Measurements from ENCODE around the gene ADAM33.

ADAM33 gene

DNA sequence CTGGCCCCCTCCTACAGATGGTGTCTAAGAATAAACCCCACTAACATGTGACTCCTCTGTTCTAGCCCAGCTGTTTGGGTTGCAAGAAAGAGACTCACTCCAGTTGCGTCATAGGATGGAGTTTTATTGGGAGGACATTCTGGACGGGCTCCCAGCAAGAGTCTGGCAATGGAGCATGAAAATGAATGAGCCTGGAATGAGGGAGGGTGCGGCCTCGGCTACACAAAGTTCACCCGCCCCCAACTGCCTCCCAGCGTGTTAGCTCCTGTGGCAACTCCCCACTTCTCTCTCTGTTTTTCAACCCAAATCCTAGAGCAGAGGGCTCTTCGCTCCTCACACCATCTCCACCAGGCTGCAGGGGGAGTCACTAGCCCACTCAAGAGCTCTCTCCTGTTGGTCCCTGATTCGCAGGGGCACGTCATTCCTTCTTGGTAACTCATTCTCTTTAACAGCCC, 5.1 kb upstream of the ADAM33 start:
- DNase-seq: no peak

DNA sequence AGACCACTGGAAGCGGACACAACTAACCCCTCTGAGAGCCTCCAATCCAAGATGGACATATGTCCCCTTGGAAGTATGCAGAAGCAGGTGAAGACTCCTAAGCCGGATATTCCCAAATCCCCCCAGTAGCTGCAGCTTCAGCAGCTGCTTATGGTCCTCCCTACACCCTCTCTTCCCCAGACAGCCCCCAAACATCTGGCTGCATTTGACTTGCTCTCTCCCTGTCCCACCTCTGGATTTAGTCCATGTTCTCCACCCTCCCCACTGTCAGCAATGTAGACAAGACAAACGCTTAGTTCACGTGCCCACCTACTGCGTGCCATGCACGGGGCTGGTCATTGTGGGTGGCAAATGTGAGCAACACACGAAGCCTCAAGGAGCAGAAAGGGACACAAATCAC, 4.6 kb upstream of the ADAM33 start:
- no peak for DNase-seq

DNA sequence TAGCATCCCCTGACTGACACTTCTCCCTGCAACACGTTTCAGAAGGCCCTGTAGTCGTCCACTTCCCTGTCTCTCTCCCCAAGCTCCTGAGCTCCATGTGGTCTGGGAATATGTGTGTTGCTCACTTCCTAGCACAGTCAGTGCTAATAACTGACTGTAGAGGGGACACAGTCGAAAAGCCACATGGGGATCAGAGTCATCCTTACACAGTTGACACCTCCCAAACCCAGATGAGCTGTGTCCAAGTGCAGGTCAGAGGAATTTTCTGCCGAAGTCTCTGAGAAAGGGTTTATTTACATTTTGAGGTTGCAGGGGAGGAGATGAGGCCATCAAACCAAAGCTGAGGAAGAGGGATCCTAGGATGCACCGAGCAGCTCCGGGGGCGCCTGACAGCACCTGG, 3.5 kb upstream of the ADAM33 start:
- DNase-seq: no peak

DNA sequence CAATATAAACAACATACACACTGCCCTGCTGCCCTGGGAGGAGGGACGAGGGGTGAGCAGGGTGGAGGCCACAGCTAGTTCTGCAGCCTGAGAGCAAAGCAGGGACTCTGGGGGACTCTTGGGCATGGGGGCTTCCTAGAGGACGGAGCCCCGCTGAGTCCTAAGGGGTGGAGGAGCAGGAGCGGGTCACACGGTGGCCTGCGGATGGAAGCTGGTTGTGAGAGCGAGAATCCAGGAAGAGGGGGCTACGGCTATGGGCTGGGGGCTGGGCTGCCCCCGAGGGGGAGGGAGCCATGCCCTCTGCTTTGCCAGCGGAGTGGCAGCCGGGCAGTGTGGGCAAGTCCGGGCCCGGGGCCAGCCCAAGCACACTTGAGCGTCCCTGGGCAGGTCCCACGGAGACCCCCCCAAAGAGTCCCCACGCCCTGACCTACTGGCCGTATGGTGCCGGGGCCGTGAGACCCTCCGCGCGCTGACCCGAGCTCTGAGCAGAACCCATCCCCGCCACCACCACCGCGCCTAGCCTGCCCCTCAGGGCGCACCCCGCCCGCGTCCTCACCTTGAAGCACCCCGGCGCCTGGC, 369 bp downstream of the ADAM33 start:
- no peak for DNase-seq

DNA sequence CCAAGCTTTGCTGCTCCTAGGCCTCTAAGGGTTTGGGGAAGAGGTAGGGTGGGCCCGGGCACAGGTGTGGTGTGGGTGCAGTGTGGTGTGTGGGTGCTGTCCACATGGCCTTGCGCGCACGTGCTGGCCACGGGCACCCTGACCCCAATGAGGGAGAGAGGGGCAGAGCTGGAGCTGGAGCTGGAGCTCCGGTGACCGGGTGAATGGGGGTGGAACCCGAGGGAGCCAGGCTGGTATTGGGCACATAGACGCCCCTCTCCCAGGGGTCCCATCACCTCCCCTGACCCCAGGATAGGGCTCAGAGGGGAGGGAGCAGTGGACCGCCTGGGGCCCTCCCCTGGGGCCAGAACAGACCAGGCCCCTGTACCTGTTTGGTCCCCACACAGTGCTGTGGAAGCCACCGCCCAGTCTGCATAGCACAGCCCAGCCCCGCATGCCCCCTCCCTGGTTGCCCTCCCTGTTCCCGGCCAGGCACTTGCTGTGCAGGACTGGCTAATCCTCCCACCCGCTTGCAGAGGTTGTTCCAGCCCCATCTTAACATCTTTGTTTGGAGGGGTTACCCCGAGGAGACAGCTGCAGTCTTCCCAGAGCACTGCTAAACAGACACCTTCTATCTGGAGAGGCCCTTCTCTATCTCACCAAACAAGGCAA, 984 bp downstream of the ADAM33 start:
- no peak for DNase-seq

DNA sequence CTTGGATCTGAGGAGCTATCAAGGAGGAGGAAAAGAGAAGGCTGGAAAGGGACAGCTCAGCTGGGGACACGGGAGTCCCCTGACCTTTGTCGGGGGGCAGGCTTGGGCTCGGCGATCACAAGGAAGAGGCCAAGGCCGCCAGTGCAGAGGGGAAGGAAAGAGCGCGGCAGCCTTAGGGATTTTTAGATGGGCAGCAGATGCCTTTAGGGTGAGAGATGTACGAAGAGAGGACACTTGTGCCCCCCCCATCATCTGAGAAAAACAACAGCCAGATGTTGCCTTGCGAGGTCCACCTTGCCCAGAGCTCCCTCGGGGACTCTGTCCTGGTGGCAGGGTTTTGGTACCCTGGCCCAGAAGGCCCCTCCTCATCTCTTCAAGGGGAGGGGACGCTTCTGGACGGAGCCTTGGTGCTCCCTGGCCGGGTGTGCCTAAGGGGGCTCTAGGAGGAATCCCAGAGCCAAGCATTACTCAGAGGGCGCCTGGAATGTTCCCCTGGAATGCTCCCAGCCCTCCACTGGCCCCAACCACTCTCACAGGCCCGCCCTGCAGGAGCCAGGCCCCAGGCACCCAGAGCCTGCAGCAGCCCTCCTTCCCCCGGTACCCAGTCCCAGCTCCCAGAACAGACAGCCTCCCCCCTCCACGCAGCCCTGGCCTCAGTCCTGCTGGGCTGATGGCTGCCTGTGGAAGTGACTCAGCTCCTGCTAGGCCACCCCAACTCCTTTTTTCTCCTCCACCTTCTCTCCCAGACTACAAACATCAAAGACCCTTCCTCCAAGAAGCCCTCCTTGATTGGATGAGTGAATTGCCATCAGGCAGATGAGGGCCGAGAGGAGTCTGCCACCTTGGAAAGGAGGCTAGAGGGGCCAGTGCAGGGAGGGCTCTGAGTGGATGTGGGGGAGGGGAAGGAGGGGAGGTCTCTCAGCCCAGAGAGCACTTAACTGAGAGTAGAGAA, 1.8 kb downstream of the ADAM33 start:
- peak; percentile 94 for DNase-seq

DNA sequence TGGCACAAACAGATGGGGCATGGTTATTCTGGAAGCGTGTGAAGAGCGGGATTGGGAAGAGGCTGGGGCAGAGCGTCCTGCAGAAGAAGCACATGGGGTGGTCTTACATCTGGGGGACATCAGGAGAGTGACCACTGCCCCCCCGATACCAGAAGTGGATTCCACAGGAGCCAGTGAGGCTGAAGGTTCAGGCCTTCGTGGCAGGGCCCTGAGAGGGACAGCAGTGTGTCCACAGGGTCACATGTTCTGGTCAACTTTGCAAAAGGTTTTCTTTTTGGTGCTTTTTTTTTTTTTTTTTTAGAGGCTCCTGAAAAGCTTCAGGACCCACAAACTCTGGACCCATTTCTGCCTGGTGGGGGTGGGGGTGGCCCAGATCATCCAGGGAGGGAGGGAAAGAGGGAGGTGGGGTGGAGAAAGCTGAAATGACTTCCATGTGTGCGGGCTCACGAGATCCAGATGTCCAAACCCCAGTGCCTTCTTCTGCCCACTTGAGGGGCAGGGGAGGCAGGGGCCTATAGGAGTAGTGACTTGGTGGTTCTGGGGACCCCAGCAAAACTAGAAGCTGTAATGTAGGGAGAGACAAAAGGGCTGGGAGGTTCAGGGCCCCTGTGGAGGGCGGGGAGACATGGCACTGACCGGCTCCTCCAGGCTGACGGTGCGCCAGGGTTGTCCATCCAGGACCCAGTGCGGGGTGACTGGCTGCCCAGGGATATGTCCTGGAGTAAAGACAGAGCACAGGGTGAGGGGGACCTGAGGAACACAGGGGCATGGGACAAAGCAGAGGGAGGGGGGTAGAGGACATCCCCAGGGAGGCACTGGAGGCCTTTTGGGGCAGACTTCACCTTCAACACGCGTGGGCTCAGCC, 2.7 kb downstream of the ADAM33 start:
- DNase-seq: no peak

DNA sequence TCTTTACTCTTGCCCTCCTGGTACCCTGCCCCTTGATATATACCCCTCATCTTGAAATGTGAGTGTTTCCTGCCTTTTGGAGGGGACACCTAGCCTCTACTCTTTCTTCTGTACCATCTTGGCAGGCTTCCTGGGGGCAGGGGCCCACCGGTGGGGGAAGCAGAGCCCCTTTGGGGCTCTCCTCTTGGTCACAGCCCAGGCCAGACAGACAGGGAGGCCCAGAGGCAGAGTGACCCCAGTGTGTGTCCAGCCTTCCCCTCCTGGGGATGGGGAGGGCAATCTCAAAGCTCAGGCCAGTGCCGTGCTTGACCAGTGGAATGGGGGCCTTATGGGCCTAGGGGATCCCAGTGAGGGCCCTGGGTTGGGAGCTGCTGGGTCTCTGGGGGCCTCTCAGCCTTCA, 3.6 kb downstream of the ADAM33 start:
- no peak for DNase-seq

DNA sequence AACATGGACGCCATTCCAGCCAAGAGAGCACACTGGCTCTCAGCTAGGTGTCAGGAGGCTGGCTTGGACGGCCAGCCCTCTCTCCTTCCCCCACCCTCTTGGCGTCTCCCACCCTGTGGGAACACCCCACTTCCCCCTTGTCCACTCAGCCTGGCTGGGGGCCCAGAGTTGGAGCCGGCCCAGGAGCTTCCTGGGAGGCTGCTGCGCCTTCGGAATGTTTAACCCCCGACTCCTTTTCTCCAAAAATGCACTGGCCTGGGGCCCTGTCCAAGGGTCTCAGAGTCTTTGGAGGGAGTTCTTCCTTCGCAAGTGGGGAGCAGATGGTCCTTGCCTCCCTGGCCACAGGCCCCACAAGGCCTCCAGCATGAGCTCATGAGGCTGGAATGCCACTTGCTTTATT, 4.1 kb downstream of the ADAM33 start:
- DNase-seq: no peak

DNA sequence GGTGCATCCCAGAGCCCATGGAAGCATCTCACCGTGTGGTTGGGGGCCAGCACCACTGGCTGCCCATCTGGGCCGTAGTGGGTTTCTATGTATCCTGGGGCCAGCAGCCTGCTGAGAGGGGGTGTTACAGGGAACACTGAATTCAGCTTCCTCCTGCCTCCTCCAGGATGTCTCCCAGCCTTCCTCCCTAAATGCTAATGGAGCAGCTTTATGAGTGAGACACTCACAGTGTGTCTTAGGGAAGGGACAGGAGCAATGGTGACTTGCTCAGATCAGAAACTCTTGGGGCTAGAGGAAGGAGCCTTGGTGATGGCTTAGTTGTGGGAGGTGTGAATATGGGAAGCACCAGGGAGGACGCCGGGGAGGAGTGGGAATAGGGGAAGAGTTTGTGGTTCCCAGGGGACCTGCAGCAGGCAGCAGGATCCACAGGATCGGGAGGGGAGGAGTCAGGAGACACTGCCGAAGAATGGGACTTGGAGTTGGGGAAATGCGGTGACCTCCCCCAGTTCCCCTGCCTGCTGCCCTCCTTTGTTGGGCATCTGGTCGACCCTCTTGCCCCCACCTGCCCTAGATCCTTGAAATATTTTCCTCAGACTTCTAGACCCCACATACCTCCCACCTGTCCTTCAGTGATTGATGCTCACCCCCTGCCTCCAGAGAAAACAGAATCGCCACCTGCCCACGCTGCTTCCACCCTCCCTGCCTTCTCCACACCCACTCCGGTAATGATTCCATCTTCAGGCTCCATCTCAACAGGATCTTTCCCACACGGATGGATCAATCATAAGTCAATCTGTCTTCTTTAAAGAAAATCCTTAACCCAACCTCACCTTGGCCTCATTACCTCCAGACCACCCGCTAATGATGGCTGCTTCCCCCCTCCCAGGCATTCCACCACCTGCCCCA, 6.6 kb downstream of the ADAM33 start:
- no peak for DNase-seq

DNA sequence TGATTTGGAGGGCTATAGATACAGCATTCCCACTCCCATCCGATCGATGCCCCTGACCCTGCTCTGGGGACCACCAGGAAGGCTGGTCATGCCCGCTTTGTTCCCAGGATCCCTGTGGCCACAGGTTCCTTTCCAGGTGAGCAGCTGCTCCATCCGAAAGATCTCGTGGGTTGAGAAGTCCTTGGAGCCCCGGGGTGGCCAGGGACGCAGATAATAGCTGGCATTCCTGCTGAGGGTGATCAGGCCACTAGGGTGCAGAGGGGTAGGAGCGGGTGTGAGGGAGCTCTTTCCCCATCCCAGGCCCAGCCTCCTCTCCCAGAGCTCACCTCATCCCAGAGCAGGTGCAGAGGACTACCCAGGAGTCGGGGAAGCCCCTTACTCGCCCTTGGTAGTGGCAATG, 7.4 kb downstream of the ADAM33 start:
- DNase-seq: no peak

DNA sequence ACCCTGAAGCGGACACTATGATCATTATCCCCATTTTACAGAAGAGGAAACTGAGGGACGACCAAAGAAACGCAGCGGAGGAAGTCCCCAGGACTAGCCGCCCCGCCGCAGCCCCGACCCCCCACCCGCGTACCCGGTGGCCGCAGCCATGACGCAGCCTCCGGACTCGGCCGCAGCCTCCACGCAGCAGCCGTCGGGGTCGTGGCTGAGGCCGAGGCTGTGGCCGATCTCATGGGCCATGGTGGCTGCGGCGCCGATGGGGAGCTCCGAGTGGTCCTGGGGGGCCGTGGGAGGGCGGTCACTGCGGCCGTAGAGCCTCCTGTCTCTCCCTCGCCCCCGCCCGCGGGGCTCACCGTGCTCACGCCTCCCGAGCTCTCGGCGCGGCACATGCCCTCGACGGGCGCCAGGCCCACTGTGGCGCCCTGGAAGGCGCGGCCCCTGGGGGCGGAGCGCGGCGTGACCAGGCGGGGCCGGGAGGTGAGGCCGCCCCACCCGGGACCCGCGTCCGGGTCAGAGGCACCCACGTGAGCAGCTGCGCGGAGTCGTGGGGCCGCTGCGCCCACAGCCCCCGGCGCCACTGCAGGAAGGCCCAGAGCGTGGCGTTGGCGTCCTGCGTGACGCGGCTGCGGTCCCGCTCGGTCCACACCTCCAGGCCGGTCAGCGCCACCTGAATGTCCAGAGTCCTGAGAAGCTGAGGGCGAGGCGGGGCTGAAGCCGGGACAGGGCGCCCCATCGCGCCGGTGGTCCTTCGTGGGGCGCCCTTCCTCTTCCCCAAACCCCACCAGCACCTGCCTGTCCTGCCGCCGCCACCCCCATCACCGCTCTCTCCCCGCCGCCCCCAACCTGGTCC, 8.4 kb downstream of the ADAM33 start:
- DNase-seq: no peak

DNA sequence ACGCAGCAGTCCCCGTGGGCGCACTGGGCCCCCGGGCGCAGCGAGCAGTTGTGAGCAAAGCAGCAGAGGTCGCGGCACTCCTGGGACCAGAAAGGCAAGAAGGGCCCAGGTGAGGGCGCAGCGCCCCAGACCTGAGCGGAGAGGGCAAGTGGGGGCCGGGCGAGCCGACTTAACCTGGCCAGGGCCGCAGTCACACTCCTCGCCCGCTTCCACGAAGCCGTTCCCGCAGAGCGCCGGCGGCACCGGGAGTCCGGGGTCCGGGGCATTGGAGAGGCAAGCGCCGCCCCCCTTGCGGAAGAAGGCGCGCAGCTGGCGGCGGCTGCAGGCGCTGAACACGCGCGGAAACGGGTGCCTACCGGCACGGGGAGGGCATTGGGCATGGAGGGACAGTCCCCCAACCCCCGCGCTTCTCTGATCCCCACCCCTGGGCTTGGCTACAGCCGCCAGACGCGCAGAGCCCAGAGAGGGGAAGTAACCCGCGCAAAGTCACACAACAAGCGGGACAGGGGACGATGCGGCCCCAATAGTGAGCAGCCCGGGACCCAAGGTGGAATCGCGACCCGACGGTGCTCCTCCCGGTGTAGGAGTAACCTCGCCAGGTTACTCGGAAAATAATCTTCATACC, 9.2 kb downstream of the ADAM33 start:
- no peak for DNase-seq

DNA sequence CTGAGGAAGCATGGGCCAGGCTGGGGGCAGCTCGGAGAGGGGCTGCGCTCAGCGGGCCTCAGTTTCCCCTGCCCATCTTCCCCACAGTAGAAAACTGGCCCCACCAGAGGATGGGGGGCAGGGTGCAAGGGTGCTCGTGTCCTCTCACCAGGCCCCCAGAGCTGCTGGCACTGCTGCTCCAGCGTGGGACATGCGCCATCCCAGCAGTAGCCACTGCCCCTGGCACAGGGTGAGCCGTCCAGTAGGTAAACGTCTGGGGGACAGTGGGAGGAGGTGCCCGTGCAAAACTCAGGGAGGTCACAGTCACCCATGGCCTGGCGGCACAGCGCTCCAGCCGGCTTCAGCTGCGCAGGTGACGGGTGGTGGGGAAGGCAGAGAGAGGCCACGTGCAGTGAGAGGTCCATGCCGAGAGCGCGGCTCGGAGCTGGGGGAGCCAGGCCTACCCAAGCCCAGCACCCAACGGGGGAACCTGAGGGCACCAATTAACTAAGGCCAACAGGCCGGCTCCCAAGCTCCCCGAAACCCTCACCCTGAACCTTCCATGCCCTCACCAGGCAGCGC, 9.7 kb downstream of the ADAM33 start:
- DNase-seq: no peak

DNA sequence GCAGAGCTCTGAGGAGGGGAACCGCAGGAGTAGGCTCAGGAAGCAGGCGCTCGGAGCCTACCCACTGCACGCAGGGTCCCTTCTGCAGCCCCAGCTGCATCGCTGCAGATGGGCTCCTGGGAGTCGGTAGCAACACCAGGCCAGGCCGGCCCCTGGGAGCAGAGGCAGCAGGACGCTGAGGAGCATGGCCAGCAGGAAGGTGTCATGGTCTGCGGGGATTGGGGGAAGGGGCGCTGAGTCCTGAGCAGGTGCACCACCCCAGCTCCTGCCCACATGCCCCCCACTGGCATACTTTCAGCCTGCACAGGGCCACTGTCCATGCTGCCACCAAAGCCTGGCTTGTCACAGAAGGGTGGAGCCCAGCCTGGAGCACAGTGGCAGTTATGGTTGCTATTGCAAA, 10.9 kb downstream of the ADAM33 start:
- no peak for DNase-seq

DNA sequence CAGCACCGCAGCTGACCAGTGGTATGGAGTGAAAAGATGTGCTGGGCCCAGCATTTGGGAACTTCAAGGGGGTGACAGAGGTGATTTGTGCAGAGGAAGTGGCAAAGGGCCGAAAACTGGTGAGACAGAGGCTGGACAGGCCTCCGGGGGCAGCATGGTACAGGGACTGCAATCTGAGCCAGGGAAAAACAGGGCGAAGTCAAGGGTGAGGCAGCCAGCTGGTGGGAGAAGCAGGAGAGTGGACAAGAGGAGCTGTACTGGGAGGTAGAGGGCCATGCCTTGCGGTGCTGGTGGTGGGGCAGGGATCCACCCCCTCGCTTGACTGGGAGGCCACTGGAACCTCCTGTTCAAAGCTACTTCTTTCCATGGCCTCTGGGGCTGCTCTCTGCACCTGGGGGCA, 11.3 kb downstream of the ADAM33 start:
- DNase-seq: peak; percentile 69

DNA sequence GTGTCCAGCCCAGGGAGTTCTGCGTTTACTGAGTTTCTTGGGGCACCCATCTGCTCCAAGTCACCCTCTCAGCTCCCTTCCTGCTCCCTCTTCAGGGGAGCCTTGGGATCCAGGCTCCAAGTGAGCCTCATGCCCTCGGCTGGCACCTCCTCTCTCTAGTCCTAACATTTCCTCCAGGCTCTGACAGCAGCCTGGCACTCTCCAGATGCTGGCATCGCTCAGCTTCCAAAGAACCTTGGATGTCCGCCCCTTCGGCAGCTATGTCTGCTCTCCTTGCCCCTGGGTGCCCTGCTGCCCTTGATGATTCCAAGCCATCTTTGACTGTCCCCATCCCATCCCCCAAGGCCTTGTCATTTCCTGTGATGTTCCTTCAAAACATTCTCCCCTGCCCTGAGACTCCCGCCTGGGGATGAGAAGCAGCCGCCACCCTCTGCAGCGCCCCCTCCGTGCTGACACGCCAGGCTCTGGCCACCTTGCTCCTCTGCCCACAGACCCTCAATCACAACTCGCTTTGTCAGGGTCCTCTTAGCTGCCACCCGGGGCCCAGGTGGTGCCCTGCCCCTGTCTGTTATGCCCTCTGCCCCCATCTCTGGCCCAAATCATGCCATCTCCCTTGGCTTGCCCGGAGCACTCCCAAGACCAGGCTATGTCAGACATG, 12.0 kb downstream of the ADAM33 start:
- DNase-seq: no peak

DNA sequence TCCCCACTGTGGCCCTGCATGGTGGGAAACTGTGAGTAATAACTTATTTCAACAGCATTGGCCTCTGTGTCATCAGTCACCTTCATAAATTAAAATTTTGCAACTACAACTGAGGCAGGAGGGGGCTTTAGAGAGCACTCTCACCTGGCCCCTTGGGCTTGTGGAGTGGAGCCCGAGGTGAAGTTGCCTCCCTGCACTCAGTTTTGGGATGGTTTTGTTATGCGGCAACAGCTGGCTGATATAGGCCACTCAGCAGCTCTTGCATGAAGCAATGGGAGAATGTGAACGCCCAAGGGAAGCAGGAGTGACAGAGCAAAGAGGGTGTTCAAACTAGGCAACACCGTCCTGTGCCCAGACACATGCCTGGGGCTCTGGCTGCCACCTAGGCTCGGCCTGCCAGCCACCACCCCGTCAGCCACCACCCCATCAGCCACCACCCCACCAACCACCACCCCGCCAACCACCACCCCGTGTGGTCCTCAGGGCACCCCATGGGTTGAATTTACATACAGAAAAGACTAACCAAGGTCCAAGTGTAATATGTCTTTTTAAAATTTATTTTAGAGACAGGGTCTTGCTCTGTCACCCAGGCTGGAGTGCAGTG, 14.3 kb downstream of the ADAM33 start:
- DNase-seq: no peak

DNA sequence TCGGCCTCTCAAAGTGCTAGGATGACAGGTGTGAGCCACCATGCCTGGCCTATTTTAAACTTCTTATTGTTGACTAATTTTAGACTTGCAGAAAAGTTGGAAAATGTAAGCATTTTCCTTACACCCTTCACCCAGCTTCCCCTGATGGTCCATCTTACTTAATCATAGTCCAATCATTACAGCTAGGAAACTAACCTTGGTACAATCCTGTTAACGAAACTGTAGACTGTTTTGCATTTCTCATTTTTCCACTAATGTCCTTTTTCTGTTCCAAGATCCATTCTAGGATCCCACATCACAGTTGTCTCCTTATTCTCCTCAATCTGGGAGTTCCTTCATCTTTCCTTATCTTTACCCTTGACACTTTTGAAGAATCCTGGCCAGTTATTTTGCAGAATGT, 18.0 kb downstream of the ADAM33 start:
- no peak for DNase-seq
